Erythroblast (primary cell): ENCODE measurements around the gene DBN1.

Experiments used
- GATA1 ChIP-seq: IDR thresholded peaks from 2 replicates; pipeline ENCODE4 v1.6.1; 2011; ENCODE audit warnings: low read depth, mild to moderate bottlenecking, control low read depth, low read length, moderate library complexity
- POLR2A ChIP-seq: IDR thresholded peaks from 2 replicates; pipeline ENCODE4 v1.6.1; 2011; ENCODE audit warnings: mild to moderate bottlenecking, low read length

DNA sequence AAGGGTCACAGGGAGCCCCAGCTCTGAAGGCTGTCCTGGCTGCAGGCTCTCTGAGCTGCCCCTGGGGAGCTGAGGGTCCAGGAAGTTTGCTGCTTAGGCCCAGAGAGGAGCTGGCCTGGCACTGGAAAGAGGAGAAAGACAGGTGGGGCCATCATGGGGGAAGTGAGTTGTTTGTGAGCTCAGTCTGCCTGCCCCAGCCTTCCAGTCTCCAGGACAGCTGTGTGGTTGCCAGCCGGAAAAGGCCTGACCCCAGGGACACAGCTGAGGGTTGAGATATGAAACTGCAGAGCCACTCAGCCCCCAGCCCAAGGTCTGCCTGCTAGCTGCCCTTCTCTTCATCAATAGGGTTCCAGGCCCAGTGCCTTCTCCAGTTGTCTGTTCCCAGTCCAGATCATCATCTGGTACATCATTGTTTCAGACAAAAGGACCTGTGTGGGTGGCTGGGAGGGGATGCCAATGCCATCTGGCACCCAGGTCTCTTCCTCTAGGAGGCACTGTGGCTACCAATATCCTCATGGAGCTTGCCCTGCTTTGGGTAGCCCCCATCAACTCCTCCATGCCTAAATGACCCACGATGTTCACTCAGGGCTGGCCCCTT is 47.6 kb upstream of the DBN1 start:
- TF ChIP-seq POLR2A (no peak), GATA1 (no peak)
